GM23338 (cell line): ENCODE data around the gene FURIN. TPM values are rescaled to one million over a fixed set of nuclear protein-coding genes. Genes with fewer than 3 reads are reported as not detected.
"Not testable (repeated sequence)": the region's sequence is repeated elsewhere in the genome, so short reads cannot be mapped to it uniquely, and the experiment has no call there.

ENCODE experiments used
- ATAC-seq: fragments of 200-7000 bp; cut with Tn5 transposase; 3 replicates; pipeline ENCODE4 v1.9.1; 2020
- DNase-seq: peaks from one replicate; pipeline ENCODE4 v3.0.0-alpha.2; 2015; ENCODE audit warnings: low spot score
- H2AFZ ChIP-seq: fragments of 200-600 bp; sonication (generic); 2 replicates; pipeline ENCODE4 v1.8.0; 2016; ENCODE audit warnings: antibody characterized with exemption, mild to moderate bottlenecking, moderate library complexity
- H3F3A ChIP-seq: fragments of 200-600 bp; sonication (generic); replicated peaks from 2 replicates; pipeline ENCODE4 v1.8.0; 2017; ENCODE audit warnings: antibody characterized with exemption, mixed run types, low read depth
- H3K27ac ChIP-seq: fragments of 200-600 bp; sonication (generic); 2 replicates; pipeline ENCODE4 v1.6.1; 2016; ENCODE audit warnings: low read depth
- H3K27me3 ChIP-seq: fragments of 200-600 bp; sonication (generic); 2 replicates; pipeline ENCODE4 v1.8.0; 2016; ENCODE audit warnings: mild to moderate bottlenecking, mixed run types, moderate library complexity; ENCODE audit not compliant: insufficient read depth
- H3K36me3 ChIP-seq: fragments of 200-600 bp; sonication (generic); 2 replicates; pipeline ENCODE4 v1.8.0; 2016; ENCODE audit warnings: mild to moderate bottlenecking; ENCODE audit not compliant: insufficient read depth
- H3K4me1 ChIP-seq: fragments of 200-600 bp; sonication (generic); 2 replicates; pipeline ENCODE4 v1.8.0; 2016; ENCODE audit warnings: mild to moderate bottlenecking, moderate library complexity; ENCODE audit not compliant: insufficient read depth
- H3K4me2 ChIP-seq: fragments of 200-600 bp; sonication (generic); 2 replicates; pipeline ENCODE4 v1.7.1; 2017; ENCODE audit warnings: mixed run types
- H3K4me3 ChIP-seq: fragments of 200-600 bp; sonication (generic); 2 replicates; pipeline ENCODE4 v1.6.1; 2016; ENCODE audit warnings: mixed run types
- H3K79me2 ChIP-seq: fragments of 200-600 bp; sonication (generic); replicated peaks from 2 replicates; pipeline ENCODE4 v1.8.0; 2017; ENCODE audit warnings: mild to moderate bottlenecking; ENCODE audit not compliant: insufficient read depth
- H3K9me2 ChIP-seq: fragments of 200-600 bp; sonication (generic); 2 replicates; pipeline ENCODE4 v1.8.0; 2017; ENCODE audit not compliant: insufficient read depth
- H4K20me1 ChIP-seq: fragments of 200-600 bp; sonication (generic); replicated peaks from 2 replicates; pipeline ENCODE4 v1.8.0; 2017; ENCODE audit warnings: mild to moderate bottlenecking; ENCODE audit not compliant: insufficient read depth
- H3K27ac Mint-ChIP-seq: 2 replicates; pipeline ENCODE4 v1.8.0; 2020; ENCODE audit warnings: inconsistent platforms, mild to moderate bottlenecking, moderate library complexity, mixed read lengths
- H3K27me3 Mint-ChIP-seq: 3 replicates; pipeline ENCODE4 v1.8.0; 2022; ENCODE audit warnings: low read depth, mild to moderate bottlenecking, moderate library complexity, mixed read lengths, inconsistent platforms; ENCODE audit not compliant: insufficient read depth, poor library complexity
- H3K36me3 Mint-ChIP-seq: 3 replicates; pipeline ENCODE4 v1.8.0; 2021; ENCODE audit warnings: low read depth, mild to moderate bottlenecking, inconsistent platforms, moderate library complexity, mixed read lengths
- H3K4me1 Mint-ChIP-seq: 3 replicates; pipeline ENCODE4 v1.8.0; 2020; ENCODE audit warnings: mild to moderate bottlenecking, inconsistent platforms, mixed read lengths
- H3K4me3 Mint-ChIP-seq: 3 replicates; pipeline ENCODE4 v1.8.0; 2021; ENCODE audit warnings: moderate library complexity, mild to moderate bottlenecking, inconsistent platforms, mixed read lengths
- H3K9me3 Mint-ChIP-seq: 3 replicates; pipeline ENCODE4 v1.8.0; 2020; ENCODE audit warnings: moderate library complexity, mild to moderate bottlenecking, inconsistent platforms, mixed read lengths
- CTCF ChIP-seq, 2 experiments: fragments of 200-600 bp in 1 of 2; sonication (generic) in 1 of 2; conservative IDR thresholded peaks; 2 replicates each; pipeline versions ENCODE4 v1.5.1 to v1.6.1; 2016 to 2017; ENCODE audit warnings: antibody characterized with exemption in 2 of 2, low read depth in 2 of 2, mild to moderate bottlenecking in 2 of 2, moderate library complexity in 1 of 2
- ETS1 ChIP-seq: IDR thresholded peaks from 2 replicates; pipeline ENCODE4 v1.6.1; 2016; ENCODE audit warnings: antibody characterized with exemption
- EZH2 ChIP-seq: fragments of 200-600 bp; sonication (generic); IDR thresholded peaks from one replicate; pipeline ENCODE4 v1.8.0; 2017; ENCODE audit warnings: antibody characterized with exemption, mild to moderate bottlenecking, low read depth; ENCODE audit not compliant: unreplicated experiment
- POLR2AphosphoS5 ChIP-seq: IDR thresholded peaks from 2 replicates; pipeline ENCODE4 v1.6.1; 2016; ENCODE audit warnings: antibody characterized with exemption, low read depth
- REST ChIP-seq: IDR thresholded peaks from one replicate; pipeline ENCODE4 v1.6.1; 2018; ENCODE audit warnings: antibody characterized with exemption; ENCODE audit not compliant: unreplicated experiment
- STAT1 ChIP-seq: IDR thresholded peaks from one replicate; pipeline ENCODE4 v1.6.1; 2016; ENCODE audit warnings: antibody characterized with exemption; ENCODE audit not compliant: unreplicated experiment
- ZNF331 ChIP-seq: fragments of 250-450 bp; sonication (Bioruptor Pico); IDR thresholded peaks from 2 replicates; pipeline ENCODE4 v1.5.0; 2020; ENCODE audit warnings: low read depth, mild to moderate bottlenecking, moderate library complexity
- ZNF462 ChIP-seq: fragments of 250-450 bp; sonication (Bioruptor Pico); IDR thresholded peaks from 2 replicates; pipeline ENCODE4 v1.5.0; 2020; ENCODE audit warnings: mild to moderate bottlenecking, moderate library complexity
- polyA plus RNA-seq: library from polyadenylated mRNA; unstranded; fragments of >200 nt; fragmentation: Nextera tagmentation; extraction: Ambion mirVana; gene quantifications from 2 replicates; pipeline ENCODE4 v1.2.1, GENCODE V29; 2016
- total RNA-seq: library from RNA; depleted of rRNA; stranded (reverse); fragments of >200 nt; shearing (Covaris generic); gene quantifications from 2 replicates; pipeline ENCODE4 v1.2.3, GENCODE V29; 2014

FURIN gene
- total and polyA plus RNA-seq, 2 experiments from 2014 or later, result 6.3 to 20.9 TPM

GRCh38 chr15:90924375-90924774 lies 56.0 kb downstream of the FURIN start:
- peaks cover 2% of the 10 kb centered on the region for H3K27me3 Mint-ChIP-seq
- Histone ChIP-seq H3K27ac (0 out of 2 replicates have a peak overlapping the region, but pooled peaks have one; percentile 2), H4K20me1 (no peaks in the 10 kb centered on the region), H2AFZ (no peak overlapping the region), H3F3A (no peaks in the 10 kb centered on the region), H3K4me2 (no peak overlapping the region), H3K27me3 (no peaks in the 10 kb centered on the region), H3K36me3 (no peaks in the 10 kb centered on the region), H3K4me1 (0 out of 2 replicates have a peak, but pooled peaks cover 6% of the 10 kb centered on the region), H3K79me2 (no peaks in the 10 kb centered on the region), H3K4me3 (no peak overlapping the region), H3K9me2 (no peaks in the 10 kb centered on the region)
- no peak for DNase-seq
- no peak for ATAC-seq
- H3K4me3 Mint-ChIP-seq, result no peak overlapping the region
- H3K27ac Mint-ChIP-seq, result no peak overlapping the region; the same call in 1 of the 2 replicates
- H3K4me1 Mint-ChIP-seq, result peaks cover 4% of the 10 kb centered on the region; the same call in 2 of the 3 replicates
- no peak for TF ChIP-seq ZNF331 (CRISPR knock-in tag)
- TF ChIP-seq ETS1, result no peak
- TF ChIP-seq ZNF462 (CRISPR knock-in tag), result no peak
- no peak for TF ChIP-seq STAT1
- TF ChIP-seq EZH2, result no peak
- TF ChIP-seq CTCF (conservative IDR thresholded peaks at IDR 0.05; ENCODE audit: low read depth in 2 of 2), result no peak
- TF ChIP-seq POLR2AphosphoS5, result no peak
- no peak for TF ChIP-seq REST
- H3K36me3 Mint-ChIP-seq, result peaks cover 4% of the 10 kb centered on the region; the same call in 2 of the 3 replicates
- no peaks in the 10 kb centered on the region for H3K9me3 Mint-ChIP-seq

- H3K4me1 ChIP-seq, DNase-seq, H3K9me3 Mint-ChIP-seq, H3K27ac ChIP-seq, H3K27me3 ChIP-seq, H3K36me3 Mint-ChIP-seq, H3K4me2 ChIP-seq, H3K9me2 ChIP-seq, ATAC-seq, H3K36me3 ChIP-seq, H3K4me3 ChIP-seq, H3K27ac Mint-ChIP-seq, H4K20me1 ChIP-seq, H3K79me2 ChIP-seq, H3K27me3 Mint-ChIP-seq, H3F3A ChIP-seq, H2AFZ ChIP-seq, H3K4me3 Mint-ChIP-seq: not testable (repeated sequence)
- H3K4me1 Mint-ChIP-seq, result peaks cover 16% of the 10 kb centered on the region
Measured at GRCh38 chr15:90926766-90927165, 58.4 kb downstream of the FURIN start.
